ENCODE results near the gene HRK. TPM values are rescaled to one million over a fixed set of nuclear protein-coding genes. Genes with fewer than 3 reads are reported as not detected.

Gene HRK
- total and polyA plus RNA-seq, 2 of the 8 experiments (the other 6 are each of a cell fraction or from before 2014, with no cell fraction given) = 1.6 to 2.7 TPM

DNA sequence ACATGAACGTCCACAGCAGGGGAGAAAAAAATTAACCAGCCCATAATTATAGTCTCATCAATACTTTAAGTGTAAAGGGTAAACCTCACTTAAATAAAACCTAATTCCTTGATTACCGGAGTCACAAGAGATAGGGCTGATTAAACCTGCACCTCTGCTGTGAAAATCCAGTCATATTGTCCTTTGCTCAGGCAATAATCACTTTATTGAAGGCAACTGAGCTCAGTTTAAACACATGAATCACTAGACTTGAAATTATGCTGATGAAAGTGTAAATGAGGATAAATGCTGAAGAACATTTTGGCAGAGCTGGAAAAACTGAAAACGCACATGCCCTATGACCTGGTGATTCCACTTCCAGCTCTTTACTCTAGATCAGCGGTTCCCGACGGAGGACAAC is 6.7 kb upstream of the HRK start:
- TF ChIP-seq HDAC6 (IDR thresholded peaks at IDR 0.05; ENCODE audit: low read depth, low read length) (no peak), ASH2L (IDR thresholded peaks at IDR 0.05; ENCODE audit: low read length) (no peak)
- TF ChIP-seq, protein P1, sequence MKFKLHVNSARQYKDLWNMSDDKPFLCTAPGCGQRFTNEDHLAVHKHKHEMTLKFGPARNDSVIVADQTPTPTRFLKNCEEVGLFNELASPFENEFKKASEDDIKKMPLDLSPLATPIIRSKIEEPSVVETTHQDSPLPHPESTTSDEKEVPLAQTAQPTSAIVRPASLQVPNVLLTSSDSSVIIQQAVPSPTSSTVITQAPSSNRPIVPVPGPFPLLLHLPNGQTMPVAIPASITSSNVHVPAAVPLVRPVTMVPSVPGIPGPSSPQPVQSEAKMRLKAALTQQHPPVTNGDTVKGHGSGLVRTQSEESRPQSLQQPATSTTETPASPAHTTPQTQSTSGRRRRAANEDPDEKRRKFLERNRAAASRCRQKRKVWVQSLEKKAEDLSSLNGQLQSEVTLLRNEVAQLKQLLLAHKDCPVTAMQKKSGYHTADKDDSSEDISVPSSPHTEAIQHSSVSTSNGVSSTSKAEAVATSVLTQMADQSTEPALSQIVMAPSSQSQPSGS (IDR thresholded peaks at IDR 0.05; ENCODE audit: low read length) = no peak
- Histone ChIP-seq H3K14ac (ENCODE audit: insufficient read length) (no peak overlapping the region), H3K79me1 (ENCODE audit: low read depth, low read length) (no peaks in the 10 kb centered on the region), H3K18ac (ENCODE audit: extremely low read depth, low read length) (no peak overlapping the region), H2BK12ac (ENCODE audit: low read depth, low read length) (no peak overlapping the region), H3K9ac (replicated peaks in 1 of 4; ENCODE audit: extremely low read depth in 1 of 4, low read depth in 3 of 4, low read length in 3 of 4) (no peak overlapping the region), H3K4me2 (ENCODE audit: insufficient read depth in 1 of 2, low read depth in 2 of 2, low read length in 2 of 2) (no peak overlapping the region), H3K4ac (replicated peaks; ENCODE audit: insufficient read length, low read depth, low read length) (no peak overlapping the region), H3K4me1 (replicated peaks in 1 of 4; ENCODE audit: control insufficient read depth in 3 of 4, insufficient read depth in 4 of 4, low read length in 3 of 4) (no peaks in the 10 kb centered on the region), H3K36me3 (ENCODE audit: control insufficient read depth in 2 of 4, insufficient read depth in 4 of 4, low read length in 3 of 4) (no peaks in the 10 kb centered on the region), H4K8ac (ENCODE audit: extremely low read depth, insufficient read depth, low read length) (no peak overlapping the region), H3K23ac (ENCODE audit: insufficient read length) (no peak overlapping the region), H2BK15ac (ENCODE audit: low read length) (no peak overlapping the region), H3K27me3 (replicated peaks in 1 of 4; ENCODE audit: control insufficient read depth in 3 of 4, extremely low read depth in 1 of 4, insufficient read depth in 3 of 4, low read length in 3 of 4) (peaks cover 0 to 7% (median 5%) of the 10 kb centered on the region in 4 experiments; a peak in 6 of 7 replicates), H2AFZ (ENCODE audit: low read length) (no peak overlapping the region), H3K4me3 (ENCODE audit: extremely low read depth in 1 of 4, insufficient read depth in 2 of 4, low read depth in 3 of 4, low read length in 4 of 4) (no peak overlapping the region), H3K9me3 (ENCODE audit: insufficient read depth in 2 of 2, low read depth in 1 of 2, low read length in 1 of 2) (no peaks in the 10 kb centered on the region; a peak in 1 of 4 replicates), H2AK5ac (ENCODE audit: low read depth, low read length) (no peak overlapping the region), H2BK120ac (replicated peaks; ENCODE audit: low read depth, low read length) (no peak overlapping the region), H4K20me1 (replicated peaks in 1 of 2; ENCODE audit: control insufficient read depth in 1 of 2, insufficient read depth in 2 of 2, low read length in 2 of 2) (no peaks in the 10 kb centered on the region), H2BK5ac (ENCODE audit: low read depth, low read length) (no peak overlapping the region), H3K79me2 (ENCODE audit: control insufficient read depth in 1 of 2, insufficient read depth in 2 of 2, low read length in 2 of 2) (no peaks in the 10 kb centered on the region), H3K27ac (ENCODE audit: low read depth, low read length) (no peak overlapping the region), H3K56ac (replicated peaks; ENCODE audit: insufficient read length, low read depth, low read length) (no peak overlapping the region), H4K5ac (ENCODE audit: insufficient read length, low read depth, low read length) (no peak overlapping the region), H2BK20ac (ENCODE audit: low read length) (no peak overlapping the region), H3K23me2 (ENCODE audit: low read depth, low read length) (no peaks in the 10 kb centered on the region), H4K91ac (replicated peaks; ENCODE audit: insufficient read length, low read length) (no peak overlapping the region)
- ChIA-PET CTCF (ENCODE audit: partially characterized antibody) (no interaction called here), POLR2A (ENCODE audit: partially characterized antibody) (no interaction called here)
- 94% methylated on average over 6 of the region's 6 CpGs; no CpG with 5 or more reads in 1 of the 2 experiments for WGBS, 2 experiments (ENCODE audit: extremely low coverage in 1 of 2, insufficient coverage in 1 of 2, insufficient read length in 1 of 2, insufficient replicate concordance in 2 of 2, low coverage in 1 of 2, low lambda C conversion rate in 2 of 2, missing lambda C conversion rate in 1 of 2)
- no peak for FAIRE-seq
- no peak for DNase-seq (ENCODE audit: low read depth in 1 of 2, low spot score in 2 of 2)
